ENCODE measurements around the gene VPS9D1.

GRCh38 chr16:89672177-89672941, 48.3 kb downstream of the VPS9D1 start:
- TF ChIP-seq CHD1 (IDR thresholded peaks at IDR 0.05; ENCODE audit: low read depth, low read length) (no peak), CTCF (conservative IDR thresholded peaks at IDR 0.05; ENCODE audit: low read depth, low read length) (no peak), POLR2A (IDR thresholded peaks at IDR 0.05; ENCODE audit: low read depth, low read length) (no peak), MXI1 (IDR thresholded peaks at IDR 0.05; ENCODE audit: borderline replicate concordance, low read depth, low read length) (no peak), NFE2L2 (IDR thresholded peaks at IDR 0.05; ENCODE audit: low read depth, low read length) (no peak), RCOR1 (IDR thresholded peaks at IDR 0.05; ENCODE audit: insufficient replicate concordance, low read length) (no peak), ELK1 (IDR thresholded peaks at IDR 0.05; ENCODE audit: borderline replicate concordance, low read depth, low read length) (no peak), FOS (IDR thresholded peaks at IDR 0.05; ENCODE audit: low read depth, low read length) (no peak), RAD21 (IDR thresholded peaks at IDR 0.05; ENCODE audit: low read length) (no peak)

Data from IMR-90 (cell line).